ENCODE measurements around the gene TCF12.

Gene TCF12

GRCh38 chr15:57237676-57238075 is 319.2 kb downstream of the TCF12 start:
- TF ChIP-seq NFIC (IDR thresholded peaks at IDR 0.05) (no peak), EGR1 (IDR thresholded peaks at IDR 0.05) (no peak), ZBTB7A (IDR thresholded peaks at IDR 0.05; ENCODE audit: low read depth) (no peak), FOXM1 (IDR thresholded peaks at IDR 0.05; ENCODE audit: borderline replicate concordance, low read depth) (no peak), TAF1 (IDR thresholded peaks at IDR 0.05; ENCODE audit: low read depth) (no peak), EP300 (IDR thresholded peaks at IDR 0.05; ENCODE audit: borderline replicate concordance) (no peak), RAD21 (IDR thresholded peaks at IDR 0.05; ENCODE audit: low read depth) (no peak), TCF12 (IDR thresholded peaks at IDR 0.05; ENCODE audit: low read depth) (no peak), MAX (IDR thresholded peaks at IDR 0.05) (no peak), YY1 (IDR thresholded peaks at IDR 0.05; ENCODE audit: low read depth) (no peak), CEBPB (IDR thresholded peaks at IDR 0.05) (no peak), USF1 (IDR thresholded peaks at IDR 0.05) (no peak)

- no peak for TF ChIP-seq REST (IDR thresholded peaks at IDR 0.05; ENCODE audit: low read depth)
- no peak for TF ChIP-seq CEBPB (IDR thresholded peaks at IDR 0.05)
- TF ChIP-seq TCF12 (IDR thresholded peaks at IDR 0.05; ENCODE audit: low read depth): no peak
- no peak for TF ChIP-seq ZBTB7A (IDR thresholded peaks at IDR 0.05; ENCODE audit: low read depth)
- no peak for TF ChIP-seq FOXM1 (IDR thresholded peaks at IDR 0.05; ENCODE audit: borderline replicate concordance, low read depth)
- TF ChIP-seq USF1 (IDR thresholded peaks at IDR 0.05): no peak
- no peak for TF ChIP-seq MAX (IDR thresholded peaks at IDR 0.05)
- TF ChIP-seq CREB1 (IDR thresholded peaks at IDR 0.05; ENCODE audit: low read depth): no peak
- no peak for TF ChIP-seq YY1 (IDR thresholded peaks at IDR 0.05; ENCODE audit: low read depth)
- no peak for TF ChIP-seq TAF1 (IDR thresholded peaks at IDR 0.05; ENCODE audit: low read depth)
- TF ChIP-seq RAD21 (IDR thresholded peaks at IDR 0.05; ENCODE audit: low read depth): no peak
- no peak for TF ChIP-seq EP300 (IDR thresholded peaks at IDR 0.05; ENCODE audit: borderline replicate concordance)
- TF ChIP-seq EGR1 (IDR thresholded peaks at IDR 0.05): no peak
- TF ChIP-seq NFIC (IDR thresholded peaks at IDR 0.05): no peak
- no peak for TF ChIP-seq TEAD4 (IDR thresholded peaks at IDR 0.05)
These were observed 326.7 kb downstream of the TCF12 start for GRCh38 chr15:57245130-57245529.

GRCh38 chr15:57245714-57246113 is 327.3 kb downstream of the TCF12 start:
- no peak for TF ChIP-seq RAD21 (IDR thresholded peaks at IDR 0.05; ENCODE audit: low read depth)
- no peak for TF ChIP-seq NFIC (IDR thresholded peaks at IDR 0.05)
- no peak for TF ChIP-seq CEBPB (IDR thresholded peaks at IDR 0.05)
- TF ChIP-seq YY1 (IDR thresholded peaks at IDR 0.05; ENCODE audit: low read depth): no peak
- TF ChIP-seq MAX (IDR thresholded peaks at IDR 0.05): no peak
- no peak for TF ChIP-seq USF1 (IDR thresholded peaks at IDR 0.05)
- TF ChIP-seq TCF12 (IDR thresholded peaks at IDR 0.05; ENCODE audit: low read depth): no peak
- TF ChIP-seq REST (IDR thresholded peaks at IDR 0.05; ENCODE audit: low read depth): no peak
- no peak for TF ChIP-seq CREB1 (IDR thresholded peaks at IDR 0.05; ENCODE audit: low read depth)
- TF ChIP-seq TAF1 (IDR thresholded peaks at IDR 0.05; ENCODE audit: low read depth): no peak
- no peak for TF ChIP-seq FOXM1 (IDR thresholded peaks at IDR 0.05; ENCODE audit: borderline replicate concordance, low read depth)
- no peak for TF ChIP-seq TEAD4 (IDR thresholded peaks at IDR 0.05)
- no peak for TF ChIP-seq EP300 (IDR thresholded peaks at IDR 0.05; ENCODE audit: borderline replicate concordance)
- TF ChIP-seq EGR1 (IDR thresholded peaks at IDR 0.05): no peak
- TF ChIP-seq ZBTB7A (IDR thresholded peaks at IDR 0.05; ENCODE audit: low read depth): no peak

- TF ChIP-seq MAX (IDR thresholded peaks at IDR 0.05) (no peak), YY1 (IDR thresholded peaks at IDR 0.05; ENCODE audit: low read depth) (no peak), EP300 (IDR thresholded peaks at IDR 0.05; ENCODE audit: borderline replicate concordance) (no peak), USF1 (IDR thresholded peaks at IDR 0.05) (no peak), TCF12 (IDR thresholded peaks at IDR 0.05; ENCODE audit: low read depth) (no peak), CREB1 (IDR thresholded peaks at IDR 0.05; ENCODE audit: low read depth) (no peak), RAD21 (IDR thresholded peaks at IDR 0.05; ENCODE audit: low read depth) (no peak), REST (IDR thresholded peaks at IDR 0.05; ENCODE audit: low read depth) (no peak), EGR1 (IDR thresholded peaks at IDR 0.05) (no peak), ZBTB7A (IDR thresholded peaks at IDR 0.05; ENCODE audit: low read depth) (no peak), TAF1 (IDR thresholded peaks at IDR 0.05; ENCODE audit: low read depth) (no peak), TEAD4 (IDR thresholded peaks at IDR 0.05) (no peak), NFIC (IDR thresholded peaks at IDR 0.05) (no peak), FOXM1 (IDR thresholded peaks at IDR 0.05; ENCODE audit: borderline replicate concordance, low read depth) (no peak), CEBPB (IDR thresholded peaks at IDR 0.05) (no peak)
These were observed 329.6 kb downstream of the TCF12 start for GRCh38 chr15:57248074-57248473.
